Measurements from ENCODE around the gene PNCK. TPM values are rescaled to one million over a fixed set of nuclear protein-coding genes. Genes with fewer than 3 reads are reported as not detected.

The PNCK gene
- total RNA-seq, 1 experiment from 2014 or later = 0.84 TPM

DNA sequence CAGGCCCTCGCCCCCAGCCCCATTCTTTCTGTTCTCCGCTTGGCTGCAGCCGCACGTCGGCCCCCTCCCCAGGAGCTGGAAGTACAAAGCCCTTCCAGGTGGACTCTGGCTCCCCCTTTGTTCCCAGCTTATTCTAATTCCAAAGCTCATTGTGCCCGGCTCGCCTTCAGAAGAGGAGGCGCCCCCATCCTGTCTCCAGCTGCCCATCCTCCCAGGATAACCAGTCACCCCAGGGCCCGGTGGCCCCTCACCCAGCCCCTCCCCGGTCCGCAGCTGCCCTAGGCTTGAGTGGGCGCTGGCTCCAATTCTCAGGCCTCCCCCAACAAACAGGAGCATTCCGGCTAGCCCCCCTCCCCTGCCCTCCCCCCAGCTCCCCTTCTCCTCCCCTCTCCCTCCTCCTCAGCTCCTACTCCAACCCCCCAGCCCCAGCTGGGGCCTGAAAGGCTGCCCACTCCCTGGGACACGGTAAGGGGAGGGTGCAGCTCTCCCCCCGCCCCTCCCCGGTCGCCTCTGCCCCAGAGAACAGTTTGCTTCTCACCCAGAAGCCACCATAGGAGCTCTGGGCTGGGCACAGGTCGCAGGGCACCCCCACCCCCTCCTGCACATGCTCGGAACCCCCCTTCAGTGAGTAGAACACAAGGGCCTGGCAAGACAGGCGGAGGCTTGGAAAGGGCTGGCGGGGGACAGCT is 11.0 kb upstream of the PNCK start:
- no peak overlapping the region for H2AFZ ChIP-seq (ENCODE audit: low read depth, low read length, poor library complexity, severe bottlenecking)
- ChIA-PET CTCF (no interaction called here), POLR2A (no interaction called here), RAD21 (ENCODE audit: low non-redundant PET in 1 of 2, low total read pairs in 2 of 2, uncharacterized antibody in 2 of 2, unreplicated experiment in 2 of 2) (no interaction called here)
- H3K4me3 ChIP-seq (replicated peaks in 1 of 2; ENCODE audit: low read depth in 1 of 2, low read length in 2 of 2) = no peak overlapping the region
- no peaks in the 10 kb centered on the region for H3K27me3 ChIP-seq (ENCODE audit: insufficient read depth, low read length)
- peaks cover 3% of the 10 kb centered on the region; the same call in 1 of the 2 replicates for H3K79me2 ChIP-seq (ENCODE audit: insufficient read depth, low read length)
- ATAC-seq = no peak
- no peak overlapping the region for H3K27ac ChIP-seq (ENCODE audit: low read depth, low read length)
- no peaks in the 10 kb centered on the region for H3K36me3 ChIP-seq (ENCODE audit: control insufficient read depth in 1 of 2, insufficient read depth in 2 of 2, low read length in 2 of 2)
- H3K9me2 ChIP-seq (ENCODE audit: insufficient read depth) = no peaks in the 10 kb centered on the region
- no TSS peak for BruUV-seq (replicated peaks)
- TF ChIP-seq JUND (IDR thresholded peaks at IDR 0.05) (no peak), FOSL1 (IDR thresholded peaks at IDR 0.05; ENCODE audit: low read depth) (no peak), TCF7L2 (IDR thresholded peaks at IDR 0.05; ENCODE audit: borderline replicate concordance, extremely low read depth, insufficient read depth, insufficient read length) (no peak), EZH2 (IDR thresholded peaks at IDR 0.05) (no peak), CBX3 (IDR thresholded peaks at IDR 0.05; ENCODE audit: low read depth) (no peak), ZNF274 (IDR thresholded peaks at IDR 0.05; ENCODE audit: low read depth, low read length) (no peak), ZFX (IDR thresholded peaks at IDR 0.05) (no peak), YY1 (IDR thresholded peaks at IDR 0.05; ENCODE audit: extremely low read depth, insufficient replicate concordance, low read depth, low read length) (no peak), EGR1 (IDR thresholded peaks at IDR 0.05; ENCODE audit: low read depth) (no peak), ELF1 (IDR thresholded peaks at IDR 0.05; ENCODE audit: borderline replicate concordance, low read depth) (no peak), POLR2AphosphoS5 (IDR thresholded peaks at IDR 0.05; ENCODE audit: low read depth, low read length) (no peak), SIN3A (IDR thresholded peaks at IDR 0.05; ENCODE audit: low read depth) (no peak), SP1 (IDR thresholded peaks at IDR 0.05; ENCODE audit: low read depth) (no peak), CEBPB (IDR thresholded peaks at IDR 0.05; ENCODE audit: low read depth) (no peak), RAD21 (IDR thresholded peaks at IDR 0.05; ENCODE audit: low read depth) (no peak)
- TF ChIP-seq, protein P1, sequence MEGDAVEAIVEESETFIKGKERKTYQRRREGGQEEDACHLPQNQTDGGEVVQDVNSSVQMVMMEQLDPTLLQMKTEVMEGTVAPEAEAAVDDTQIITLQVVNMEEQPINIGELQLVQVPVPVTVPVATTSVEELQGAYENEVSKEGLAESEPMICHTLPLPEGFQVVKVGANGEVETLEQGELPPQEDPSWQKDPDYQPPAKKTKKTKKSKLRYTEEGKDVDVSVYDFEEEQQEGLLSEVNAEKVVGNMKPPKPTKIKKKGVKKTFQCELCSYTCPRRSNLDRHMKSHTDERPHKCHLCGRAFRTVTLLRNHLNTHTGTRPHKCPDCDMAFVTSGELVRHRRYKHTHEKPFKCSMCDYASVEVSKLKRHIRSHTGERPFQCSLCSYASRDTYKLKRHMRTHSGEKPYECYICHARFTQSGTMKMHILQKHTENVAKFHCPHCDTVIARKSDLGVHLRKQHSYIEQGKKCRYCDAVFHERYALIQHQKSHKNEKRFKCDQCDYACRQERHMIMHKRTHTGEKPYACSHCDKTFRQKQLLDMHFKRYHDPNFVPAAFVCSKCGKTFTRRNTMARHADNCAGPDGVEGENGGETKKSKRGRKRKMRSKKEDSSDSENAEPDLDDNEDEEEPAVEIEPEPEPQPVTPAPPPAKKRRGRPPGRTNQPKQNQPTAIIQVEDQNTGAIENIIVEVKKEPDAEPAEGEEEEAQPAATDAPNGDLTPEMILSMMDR (IDR thresholded peaks at IDR 0.05 in 2 of 3, conservative IDR thresholded peaks at IDR 0.05 in 1 of 3; ENCODE audit: borderline replicate concordance in 1 of 3, insufficient read depth in 1 of 3, low read depth in 2 of 3, low read length in 2 of 3) = no peak
- TF ChIP-seq, protein P2, sequence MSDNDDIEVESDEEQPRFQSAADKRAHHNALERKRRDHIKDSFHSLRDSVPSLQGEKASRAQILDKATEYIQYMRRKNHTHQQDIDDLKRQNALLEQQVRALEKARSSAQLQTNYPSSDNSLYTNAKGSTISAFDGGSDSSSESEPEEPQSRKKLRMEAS (IDR thresholded peaks at IDR 0.05) = no peak
- TF ChIP-seq, protein P3, sequence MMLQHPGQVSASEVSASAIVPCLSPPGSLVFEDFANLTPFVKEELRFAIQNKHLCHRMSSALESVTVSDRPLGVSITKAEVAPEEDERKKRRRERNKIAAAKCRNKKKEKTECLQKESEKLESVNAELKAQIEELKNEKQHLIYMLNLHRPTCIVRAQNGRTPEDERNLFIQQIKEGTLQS (IDR thresholded peaks at IDR 0.05) = no peak
- TF ChIP-seq, protein P4, sequence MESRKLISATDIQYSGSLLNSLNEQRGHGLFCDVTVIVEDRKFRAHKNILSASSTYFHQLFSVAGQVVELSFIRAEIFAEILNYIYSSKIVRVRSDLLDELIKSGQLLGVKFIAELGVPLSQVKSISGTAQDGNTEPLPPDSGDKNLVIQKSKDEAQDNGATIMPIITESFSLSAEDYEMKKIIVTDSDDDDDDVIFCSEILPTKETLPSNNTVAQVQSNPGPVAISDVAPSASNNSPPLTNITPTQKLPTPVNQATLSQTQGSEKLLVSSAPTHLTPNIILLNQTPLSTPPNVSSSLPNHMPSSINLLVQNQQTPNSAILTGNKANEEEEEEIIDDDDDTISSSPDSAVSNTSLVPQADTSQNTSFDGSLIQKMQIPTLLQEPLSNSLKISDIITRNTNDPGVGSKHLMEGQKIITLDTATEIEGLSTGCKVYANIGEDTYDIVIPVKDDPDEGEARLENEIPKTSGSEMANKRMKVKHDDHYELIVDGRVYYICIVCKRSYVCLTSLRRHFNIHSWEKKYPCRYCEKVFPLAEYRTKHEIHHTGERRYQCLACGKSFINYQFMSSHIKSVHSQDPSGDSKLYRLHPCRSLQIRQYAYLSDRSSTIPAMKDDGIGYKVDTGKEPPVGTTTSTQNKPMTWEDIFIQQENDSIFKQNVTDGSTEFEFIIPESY (IDR thresholded peaks at IDR 0.05; ENCODE audit: extremely low read depth, insufficient replicate concordance, low read length) = no peak
- TF ChIP-seq, protein P5, sequence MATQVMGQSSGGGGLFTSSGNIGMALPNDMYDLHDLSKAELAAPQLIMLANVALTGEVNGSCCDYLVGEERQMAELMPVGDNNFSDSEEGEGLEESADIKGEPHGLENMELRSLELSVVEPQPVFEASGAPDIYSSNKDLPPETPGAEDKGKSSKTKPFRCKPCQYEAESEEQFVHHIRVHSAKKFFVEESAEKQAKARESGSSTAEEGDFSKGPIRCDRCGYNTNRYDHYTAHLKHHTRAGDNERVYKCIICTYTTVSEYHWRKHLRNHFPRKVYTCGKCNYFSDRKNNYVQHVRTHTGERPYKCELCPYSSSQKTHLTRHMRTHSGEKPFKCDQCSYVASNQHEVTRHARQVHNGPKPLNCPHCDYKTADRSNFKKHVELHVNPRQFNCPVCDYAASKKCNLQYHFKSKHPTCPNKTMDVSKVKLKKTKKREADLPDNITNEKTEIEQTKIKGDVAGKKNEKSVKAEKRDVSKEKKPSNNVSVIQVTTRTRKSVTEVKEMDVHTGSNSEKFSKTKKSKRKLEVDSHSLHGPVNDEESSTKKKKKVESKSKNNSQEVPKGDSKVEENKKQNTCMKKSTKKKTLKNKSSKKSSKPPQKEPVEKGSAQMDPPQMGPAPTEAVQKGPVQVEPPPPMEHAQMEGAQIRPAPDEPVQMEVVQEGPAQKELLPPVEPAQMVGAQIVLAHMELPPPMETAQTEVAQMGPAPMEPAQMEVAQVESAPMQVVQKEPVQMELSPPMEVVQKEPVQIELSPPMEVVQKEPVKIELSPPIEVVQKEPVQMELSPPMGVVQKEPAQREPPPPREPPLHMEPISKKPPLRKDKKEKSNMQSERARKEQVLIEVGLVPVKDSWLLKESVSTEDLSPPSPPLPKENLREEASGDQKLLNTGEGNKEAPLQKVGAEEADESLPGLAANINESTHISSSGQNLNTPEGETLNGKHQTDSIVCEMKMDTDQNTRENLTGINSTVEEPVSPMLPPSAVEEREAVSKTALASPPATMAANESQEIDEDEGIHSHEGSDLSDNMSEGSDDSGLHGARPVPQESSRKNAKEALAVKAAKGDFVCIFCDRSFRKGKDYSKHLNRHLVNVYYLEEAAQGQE (IDR thresholded peaks at IDR 0.05; ENCODE audit: low read depth) = no peak
- no peaks in the 10 kb centered on the region for H4K20me1 ChIP-seq (ENCODE audit: insufficient read depth)
- DNase-seq (ENCODE audit: low read depth, low spot score) = no peak
- intact Hi-C loops (cut with micrococcal nuclease) = no loop called here
- H3K4me2 ChIP-seq (ENCODE audit: low read length) = no peak overlapping the region
- no peaks in the 10 kb centered on the region for H3K9me3 ChIP-seq (ENCODE audit: control insufficient read depth in 1 of 2, insufficient read depth in 1 of 2, low read depth in 1 of 2, low read length in 2 of 2)
- H3K4me1 ChIP-seq (ENCODE audit: control insufficient read depth in 1 of 2, insufficient read depth in 2 of 2, low read length in 2 of 2) = peaks cover 0 to 15% of the 10 kb centered on the region in 2 experiments; a peak in 2 of 4 replicates
- no peak overlapping the region for H3K9ac ChIP-seq (ENCODE audit: low read length)
